AG04450 (cell line): Measurements from ENCODE around the gene MARCHF9. TPM values are rescaled to one million over a fixed set of nuclear protein-coding genes. Genes with fewer than 3 reads are reported as not detected.

Source experiments
- CTCF ChIA-PET: fragments of 300-600, 350-600 bp; formaldehyde crosslinking; extraction: SDS; loops from one replicate; lab custom pipeline; 2022; ENCODE audit warnings: antibody characterized with exemption, inconsistent platforms; lab: Charles Lee
- POLR2A ChIA-PET: fragments of 350-600 bp; formaldehyde crosslinking; extraction: SDS; loops from one replicate; lab custom pipeline; 2021; ENCODE audit warnings: antibody characterized with exemption, inconsistent platforms; lab: Yijun Ruan, JAX
- DNase-seq: peaks from one replicate; pipeline ENCODE4 v3.0.0-alpha.2; 2011; ENCODE audit warnings: low read depth, low spot score
- H3K27ac ChIP-seq: one replicate; pipeline ENCODE4 v1.5.1; 2012; ENCODE audit warnings: low read depth, low read length, control low read depth
- H3K27me3 ChIP-seq: one replicate; pipeline ENCODE4 v1.6.0; 2012; ENCODE audit warnings: low read length; ENCODE audit not compliant: control insufficient read depth, insufficient read depth
- H3K4me3 ChIP-seq: 2 replicates; pipeline ENCODE4 v1.5.1; 2011; ENCODE audit warnings: mild to moderate bottlenecking, low read depth, low read length, control low read depth
- H3K9me3 ChIP-seq: 2 replicates; pipeline ENCODE4 v1.5.1; 2012; ENCODE audit warnings: low read length; ENCODE audit not compliant: control insufficient read depth, insufficient read depth
- polyA plus RNA-seq: library from polyadenylated mRNA; depleted of rRNA; stranded (reverse); fragments of >200 nt; gene quantifications from 2 replicates; pipeline ENCODE4 v1.2.3, GENCODE V29; 2011
- TF ChIP-seq, protein P1 (sequence below): IDR thresholded peaks from 2 replicates; pipeline ENCODE4 v1.5.1; 2011; ENCODE audit warnings: low read depth, low read length, control low read depth, inconsistent platforms

MARCHF9 gene
- polyA plus RNA-seq, 1 experiment: 3.7 TPM

GRCh38 chr12:57758552-57759359 lies 3.9 kb downstream of the MARCHF9 start:
- CTCF ChIA-PET: interaction anchor here (1.0 to 1.4 kb wide), 2 partner anchors 23 to 147 kb away, joined by 3 to 4 read pairs; no protein-coding TSS in a partner anchor
- POLR2A ChIA-PET: no interaction called here
- Histone ChIP-seq H3K9me3 (no peaks in the 10 kb centered on the region; the same call in 1 of the 2 replicates), H3K27me3 (peaks cover 21% of the 10 kb centered on the region), H3K27ac (no peak overlapping the region), H3K4me3 (no peak overlapping the region)
- TF ChIP-seq, protein P1, sequence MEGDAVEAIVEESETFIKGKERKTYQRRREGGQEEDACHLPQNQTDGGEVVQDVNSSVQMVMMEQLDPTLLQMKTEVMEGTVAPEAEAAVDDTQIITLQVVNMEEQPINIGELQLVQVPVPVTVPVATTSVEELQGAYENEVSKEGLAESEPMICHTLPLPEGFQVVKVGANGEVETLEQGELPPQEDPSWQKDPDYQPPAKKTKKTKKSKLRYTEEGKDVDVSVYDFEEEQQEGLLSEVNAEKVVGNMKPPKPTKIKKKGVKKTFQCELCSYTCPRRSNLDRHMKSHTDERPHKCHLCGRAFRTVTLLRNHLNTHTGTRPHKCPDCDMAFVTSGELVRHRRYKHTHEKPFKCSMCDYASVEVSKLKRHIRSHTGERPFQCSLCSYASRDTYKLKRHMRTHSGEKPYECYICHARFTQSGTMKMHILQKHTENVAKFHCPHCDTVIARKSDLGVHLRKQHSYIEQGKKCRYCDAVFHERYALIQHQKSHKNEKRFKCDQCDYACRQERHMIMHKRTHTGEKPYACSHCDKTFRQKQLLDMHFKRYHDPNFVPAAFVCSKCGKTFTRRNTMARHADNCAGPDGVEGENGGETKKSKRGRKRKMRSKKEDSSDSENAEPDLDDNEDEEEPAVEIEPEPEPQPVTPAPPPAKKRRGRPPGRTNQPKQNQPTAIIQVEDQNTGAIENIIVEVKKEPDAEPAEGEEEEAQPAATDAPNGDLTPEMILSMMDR: no peak
- DNase-seq: no peak

DNA sequence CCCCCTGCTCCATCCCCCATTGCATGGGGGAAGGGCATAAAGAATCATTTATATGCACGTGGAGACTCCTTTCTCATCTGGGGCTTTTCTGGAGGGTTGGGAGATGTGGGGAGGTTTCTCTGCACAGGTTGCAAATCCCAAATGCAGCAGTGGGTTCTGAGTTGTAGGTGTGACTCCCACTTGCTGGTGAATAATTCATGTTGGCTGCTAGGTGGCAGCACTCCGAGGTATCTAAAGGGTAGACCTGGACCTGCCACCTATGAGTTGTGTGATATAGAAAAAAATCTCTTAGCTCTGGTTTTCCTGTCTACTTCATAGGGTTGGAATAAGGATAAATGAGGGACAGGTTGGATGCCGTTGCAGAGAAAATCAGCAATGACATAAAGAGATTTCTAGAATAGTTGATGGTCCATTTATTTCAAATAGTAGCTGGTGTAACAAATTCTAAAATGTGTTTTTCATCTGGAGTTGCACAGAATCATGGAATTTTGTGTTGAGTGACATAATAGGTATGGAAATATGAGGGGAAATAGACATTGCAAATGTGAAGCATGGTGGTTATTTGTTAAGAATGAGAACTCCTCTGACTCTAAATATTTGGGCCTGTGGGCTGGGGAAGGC lies 4.6 kb downstream of the MARCHF9 start:
- ChIA-PET CTCF (interaction anchor here (1.0 to 1.4 kb wide), 2 partner anchors 22 to 146 kb away, joined by 3 to 4 read pairs; no protein-coding TSS in a partner anchor), POLR2A (no interaction called here)
- H3K27ac ChIP-seq: no peak overlapping the region
- no peaks in the 10 kb centered on the region; the same call in 1 of the 2 replicates for H3K9me3 ChIP-seq
- no peak for DNase-seq
- H3K4me3 ChIP-seq: no peak overlapping the region
- H3K27me3 ChIP-seq: peaks cover 21% of the 10 kb centered on the region
- TF ChIP-seq, protein P1: peak; percentile 48

- peaks cover 31% of the 10 kb centered on the region for H3K27me3 ChIP-seq
- TF ChIP-seq, protein P1: no peak
- POLR2A ChIA-PET: no interaction called here
- no peaks in the 10 kb centered on the region; the same call in 1 of the 2 replicates for H3K9me3 ChIP-seq
- no peak overlapping the region for H3K4me3 ChIP-seq
- CTCF ChIA-PET: no interaction called here
- no peak for DNase-seq
- H3K27ac ChIP-seq: no peak overlapping the region
These were observed 5.6 kb downstream of the MARCHF9 start for GRCh38 chr12:57760347-57760982.

DNA sequence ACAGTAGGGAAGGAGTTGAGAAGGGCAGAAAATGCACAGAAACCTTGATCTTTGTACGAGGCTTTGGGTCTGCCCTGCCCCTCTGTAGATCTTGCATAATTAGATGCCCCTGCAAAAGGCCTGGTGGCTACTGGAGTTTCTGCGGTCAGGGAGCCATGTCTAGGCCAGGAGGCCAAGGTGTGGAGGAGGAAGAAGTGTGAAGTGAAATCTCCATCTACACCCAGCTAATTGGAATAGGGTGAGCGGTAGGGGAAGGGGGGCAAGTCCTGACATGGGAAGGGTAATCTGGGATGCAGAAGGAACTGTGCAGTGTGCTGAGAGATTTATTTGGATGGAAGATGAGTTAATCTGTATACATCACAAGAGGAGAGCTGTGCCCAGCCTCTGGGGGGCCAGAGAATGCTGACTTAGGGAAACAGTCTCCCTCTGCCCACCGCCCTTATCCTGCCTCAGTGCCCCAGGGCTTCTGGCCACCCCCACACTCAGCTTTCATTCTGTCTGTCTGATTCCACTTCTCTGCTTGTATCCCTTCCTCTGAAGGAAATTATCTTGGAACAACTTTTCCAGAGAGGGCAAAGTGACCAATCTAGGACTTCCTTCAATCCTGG lies 6.6 kb downstream of the MARCHF9 start:
- CTCF ChIA-PET: no interaction called here

More for the DNA sequence above, 6.6 kb downstream of the MARCHF9 start:
- Histone ChIP-seq H3K27ac (no peak overlapping the region), H3K9me3 (no peaks in the 10 kb centered on the region; the same call in 1 of the 2 replicates), H3K27me3 (peaks cover 39% of the 10 kb centered on the region), H3K4me3 (no peak overlapping the region)
- POLR2A ChIA-PET: interaction anchor here (0.9 kb wide), 1 partner anchor 11 kb away, joined by 3 read pairs; no protein-coding TSS in a partner anchor
- TF ChIP-seq, protein P1: no peak
- DNase-seq: no peak
